ENCODE data around the gene PDIA6. TPM values are rescaled to one million over a fixed set of nuclear protein-coding genes. Genes with fewer than 3 reads are reported as not detected.

PDIA6 gene
- total RNA-seq, 2 experiments from 2014 or later = 127 to 136 TPM

DNA sequence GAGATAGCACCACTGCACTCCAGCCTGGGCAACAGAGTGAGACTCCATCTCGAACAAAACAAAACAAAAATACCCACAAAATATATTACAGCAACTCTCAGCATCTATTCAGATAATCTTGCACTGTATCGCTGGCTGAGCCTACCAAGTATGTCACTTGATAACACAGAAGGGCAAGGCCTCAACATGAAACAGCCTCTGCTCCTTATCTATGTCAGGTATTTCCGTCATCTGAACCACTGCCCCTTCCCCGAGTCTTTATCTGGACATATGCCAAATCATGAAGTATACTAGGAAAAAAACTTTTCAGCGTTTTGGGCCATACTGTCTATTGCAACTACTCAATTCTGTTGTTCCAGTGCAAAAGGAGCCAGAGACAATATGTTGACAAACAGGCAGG, 17.7 kb downstream of the PDIA6 start:
- Mint-ChIP-seq H3K36me3 (ENCODE audit: low read depth) (peaks cover 72% of the 10 kb centered on the region), H3K27me3 (no peaks in the 10 kb centered on the region), H3K4me1 (peaks cover 30% of the 10 kb centered on the region), H3K9me3 (no peaks in the 10 kb centered on the region), H3K4me3 (no peak overlapping the region), H3K27ac (no peak overlapping the region)
- DNase-seq = no peak
- ChIA-PET CTCF (no interaction called here), POLR2A (no interaction called here)

DNA sequence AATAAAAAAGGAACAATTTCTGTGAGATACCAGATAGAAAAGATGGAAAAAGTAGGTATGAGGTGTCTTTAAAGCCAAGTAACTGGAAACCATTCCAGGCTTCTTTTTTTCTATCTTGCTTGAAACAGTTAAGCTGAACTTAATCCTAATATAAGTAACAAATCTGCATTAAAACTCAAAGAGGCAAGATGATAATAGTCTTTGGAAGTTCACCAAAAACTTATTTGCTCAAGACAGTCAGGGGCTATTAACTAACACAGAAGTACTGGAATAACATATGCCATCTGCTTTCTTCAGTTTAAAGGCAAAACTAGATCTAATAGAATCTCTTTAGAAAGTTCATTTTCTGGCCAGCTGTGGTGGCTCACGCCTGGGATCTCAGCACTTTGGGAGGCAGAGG, 18.8 kb downstream of the PDIA6 start:
- Mint-ChIP-seq H3K9me3 (no peaks in the 10 kb centered on the region), H3K4me1 (peaks cover 30% of the 10 kb centered on the region), H3K4me3 (no peak overlapping the region), H3K27ac (no peak overlapping the region), H3K36me3 (ENCODE audit: low read depth) (peaks cover 72% of the 10 kb centered on the region), H3K27me3 (no peaks in the 10 kb centered on the region)
- POLR2A ChIA-PET = no interaction called here
- CTCF ChIA-PET = no interaction called here
- DNase-seq = no peak

DNA sequence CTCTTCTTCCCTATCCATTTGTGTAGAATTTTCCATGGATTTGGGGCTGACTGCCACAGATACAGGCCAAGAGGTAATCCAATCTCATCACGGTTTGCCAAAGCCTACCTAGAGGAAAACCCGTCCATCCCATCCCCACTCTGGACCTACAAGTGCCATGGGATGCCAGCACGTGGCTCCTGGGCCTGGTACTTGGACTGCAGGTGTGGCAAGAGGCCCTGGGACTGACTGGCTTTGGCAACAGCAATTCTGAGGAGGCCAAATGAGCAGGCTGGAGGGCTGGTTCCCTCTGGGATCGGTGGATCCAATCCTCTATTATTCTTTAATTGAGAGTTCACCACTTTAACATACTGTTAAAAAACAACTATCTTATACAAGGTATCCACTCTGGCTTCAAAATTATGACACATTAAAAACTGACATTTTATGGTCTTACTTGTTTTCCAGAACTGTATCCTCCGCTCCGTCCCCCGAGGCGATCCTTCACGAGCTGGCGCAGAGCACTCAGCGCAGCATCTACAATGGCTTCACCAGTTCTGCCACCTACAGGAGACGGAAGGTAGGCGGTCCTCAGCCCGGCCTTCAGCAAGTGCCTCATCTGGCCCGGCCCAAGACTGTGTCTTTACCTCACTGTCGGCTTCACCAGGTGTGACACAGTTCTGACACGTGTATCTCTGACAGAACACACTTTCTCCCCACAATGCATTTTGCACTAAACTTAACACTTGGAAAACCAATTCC, 19.8 kb downstream of the PDIA6 start:
- CTCF ChIA-PET = interaction anchor here (1.6 to 1.9 kb wide), 2 partner anchors 11 to 19 kb away, joined by 4 to 6 read pairs; no protein-coding TSS in a partner anchor

DNA sequence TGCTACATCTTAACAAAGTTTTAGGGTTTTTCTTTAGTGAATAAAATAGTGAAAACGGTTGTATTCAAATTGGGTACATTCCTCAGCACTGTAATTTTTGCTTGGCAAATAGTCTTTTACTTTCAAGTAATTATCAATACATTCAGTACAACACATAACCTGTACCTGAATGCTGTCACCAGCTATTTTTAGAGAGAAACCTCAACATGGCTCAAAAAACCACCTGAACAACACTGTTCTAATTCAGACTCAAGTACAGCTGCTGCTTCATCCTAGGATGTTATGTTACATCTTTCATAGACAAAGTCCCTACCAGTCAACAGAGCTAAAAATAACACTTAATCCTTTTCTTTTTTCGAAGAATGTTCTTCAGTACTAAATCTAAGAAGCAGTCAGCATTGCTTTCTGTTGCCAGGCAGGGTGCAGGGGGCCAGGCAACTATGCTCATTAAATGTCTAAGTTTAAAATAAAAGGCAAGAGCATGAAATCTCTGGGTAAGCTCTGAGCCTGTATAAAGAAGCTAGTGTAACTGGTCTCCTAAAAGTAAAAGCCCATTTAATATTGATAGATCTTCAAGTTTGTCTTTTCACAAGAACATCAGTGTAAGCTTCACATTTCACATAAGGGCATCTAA, 20.5 kb downstream of the PDIA6 start:
- ChIA-PET POLR2A (no interaction called here), CTCF (interaction anchor here (1.4 to 1.9 kb wide), 3 partner anchors 8 to 20 kb away, joined by 4 to 11 read pairs (median 6); no protein-coding TSS in a partner anchor)
- DNase-seq = no peak
- Mint-ChIP-seq H3K27me3 (no peaks in the 10 kb centered on the region), H3K9me3 (no peaks in the 10 kb centered on the region), H3K4me3 (no peak overlapping the region), H3K27ac (peak overlapping the region; percentile 74), H3K36me3 (ENCODE audit: low read depth) (peaks cover 80% of the 10 kb centered on the region), H3K4me1 (peaks cover 30% of the 10 kb centered on the region)

More for the DNA sequence above, 19.8 kb downstream of the PDIA6 start:
- peaks cover 79% of the 10 kb centered on the region for H3K36me3 Mint-ChIP-seq (ENCODE audit: low read depth)
- H3K9me3 Mint-ChIP-seq = no peaks in the 10 kb centered on the region
- POLR2A ChIA-PET = no interaction called here
- no peak overlapping the region for H3K4me3 Mint-ChIP-seq
- peak overlapping the region; percentile 20 for H3K27ac Mint-ChIP-seq
- H3K4me1 Mint-ChIP-seq = peaks cover 30% of the 10 kb centered on the region
- H3K27me3 Mint-ChIP-seq = no peaks in the 10 kb centered on the region
- no peak for DNase-seq

DNA sequence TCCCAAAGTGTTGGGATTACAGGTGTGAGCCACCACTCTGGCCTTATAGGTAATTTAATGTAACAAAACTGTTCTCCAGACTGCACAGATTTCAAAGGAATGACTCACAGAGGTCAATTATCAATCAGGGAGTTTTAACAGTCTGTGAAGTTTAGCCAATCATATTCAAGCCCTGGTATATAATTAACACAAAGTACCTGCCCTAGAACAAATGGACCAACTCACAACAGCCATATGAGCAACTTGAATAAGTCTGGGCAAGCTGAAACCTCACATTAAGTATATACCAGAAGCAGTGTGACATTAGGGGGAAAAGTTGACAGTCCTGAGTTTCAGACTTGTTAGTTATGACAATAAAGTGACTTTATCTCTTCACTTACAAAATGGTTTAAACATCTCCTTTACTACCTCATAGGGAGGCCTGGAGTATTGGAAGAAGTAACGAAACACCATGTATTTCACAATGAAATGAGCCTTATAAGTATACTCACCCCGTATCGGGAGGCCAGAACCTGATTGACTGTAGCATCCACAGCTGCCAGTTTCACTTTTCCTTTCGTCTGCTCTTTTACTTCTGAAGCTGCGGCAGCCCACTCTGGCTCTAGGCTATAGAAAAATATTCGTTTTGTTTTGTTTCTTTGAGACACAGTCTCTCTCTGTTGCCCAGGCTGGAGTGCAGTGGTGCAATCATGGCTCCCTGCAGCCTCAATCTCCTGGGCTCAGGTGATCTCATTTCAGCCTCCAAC, 22.2 kb downstream of the PDIA6 start:
- ChIA-PET POLR2A (no interaction called here), CTCF (interaction anchor here (0.6 to 1.4 kb wide), 3 partner anchors 10 to 955 kb away, joined by 3 to 11 read pairs (median 4); no protein-coding TSS in a partner anchor)
- Mint-ChIP-seq H3K27me3 (no peaks in the 10 kb centered on the region), H3K4me1 (peaks cover 30% of the 10 kb centered on the region), H3K4me3 (peak overlapping the region; percentile 41), H3K27ac (peak overlapping the region; percentile 74), H3K9me3 (no peaks in the 10 kb centered on the region), H3K36me3 (ENCODE audit: low read depth) (peaks cover 78% of the 10 kb centered on the region)
- DNase-seq = peak; percentile 42

DNA sequence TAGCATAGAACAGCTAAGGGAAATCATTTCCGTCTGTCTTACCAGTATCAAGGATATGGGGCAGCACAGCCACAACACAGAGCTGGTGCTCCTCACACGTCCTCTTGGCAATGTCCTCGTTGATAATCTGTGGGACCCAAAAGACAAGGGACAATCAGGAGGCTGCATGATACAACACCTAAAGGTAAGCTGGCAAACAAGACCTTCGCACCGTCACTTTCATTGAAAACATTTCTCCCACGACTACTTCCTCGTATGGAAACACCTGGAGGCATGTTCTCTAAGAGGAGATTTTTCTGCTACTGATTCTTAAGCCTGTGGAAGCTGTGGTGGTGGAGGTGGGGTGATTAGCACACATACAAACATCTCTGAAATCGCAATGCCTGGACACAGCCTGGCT, 23.7 kb downstream of the PDIA6 start:
- Mint-ChIP-seq H3K4me1 (peaks cover 30% of the 10 kb centered on the region), H3K9me3 (no peaks in the 10 kb centered on the region), H3K27ac (peak overlapping the region; percentile 62), H3K36me3 (ENCODE audit: low read depth) (peaks cover 80% of the 10 kb centered on the region), H3K4me3 (no peak overlapping the region), H3K27me3 (no peaks in the 10 kb centered on the region)
- ChIA-PET POLR2A (no interaction called here), CTCF (interaction anchor here (0.9 kb wide), 1 partner anchor 35 kb away, joined by 3 read pairs; no protein-coding TSS in a partner anchor)
- DNase-seq = no peak

DNA sequence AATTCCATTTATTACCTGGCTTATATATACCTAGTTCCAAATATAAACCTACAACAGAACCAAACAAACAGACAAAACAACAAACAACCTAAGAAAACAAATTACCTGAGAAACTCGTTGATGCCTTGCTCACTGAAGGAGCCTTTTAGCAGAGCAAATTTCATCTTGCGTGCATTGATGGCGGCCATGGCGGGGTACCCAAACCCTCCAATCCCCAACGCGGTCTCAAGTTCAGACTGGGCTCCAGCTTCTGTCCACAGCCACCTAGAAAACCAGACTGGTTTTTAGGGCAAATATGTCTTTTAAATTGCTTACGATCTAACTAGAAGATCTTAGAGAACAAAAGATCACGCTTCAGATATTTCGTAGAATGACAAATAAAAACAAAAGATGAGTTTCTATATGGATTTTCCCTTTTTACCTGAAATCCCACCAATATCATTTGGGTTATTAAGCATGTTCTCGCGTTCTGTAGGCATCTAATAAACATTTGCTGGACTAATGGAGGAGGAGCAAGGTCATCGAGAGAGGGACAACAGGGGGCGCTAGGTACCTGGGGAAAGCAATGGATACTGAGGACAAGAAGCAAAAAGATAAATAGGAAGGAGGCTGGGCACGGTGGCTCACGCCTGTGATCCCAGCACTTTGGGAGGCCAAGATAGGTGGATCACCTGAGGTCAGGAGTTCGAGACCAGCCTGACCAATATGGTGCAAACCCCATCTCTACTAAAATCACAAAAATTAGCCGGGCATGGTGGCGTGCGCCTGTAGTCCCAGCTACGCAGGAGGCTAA, 25.2 kb downstream of the PDIA6 start:
- H3K36me3 Mint-ChIP-seq (ENCODE audit: low read depth) = peaks cover 78% of the 10 kb centered on the region
- peak; percentile 24 for DNase-seq
- no peak overlapping the region for H3K4me3 Mint-ChIP-seq
- H3K27me3 Mint-ChIP-seq = no peaks in the 10 kb centered on the region
- H3K4me1 Mint-ChIP-seq = peaks cover 24% of the 10 kb centered on the region
- no peak overlapping the region for H3K27ac Mint-ChIP-seq
- ChIA-PET POLR2A (no interaction called here), CTCF (interaction anchor here (1.4 kb wide), 1 partner anchor 10 kb away, joined by 5 read pairs; no protein-coding TSS in a partner anchor)
- no peaks in the 10 kb centered on the region for H3K9me3 Mint-ChIP-seq

DNA sequence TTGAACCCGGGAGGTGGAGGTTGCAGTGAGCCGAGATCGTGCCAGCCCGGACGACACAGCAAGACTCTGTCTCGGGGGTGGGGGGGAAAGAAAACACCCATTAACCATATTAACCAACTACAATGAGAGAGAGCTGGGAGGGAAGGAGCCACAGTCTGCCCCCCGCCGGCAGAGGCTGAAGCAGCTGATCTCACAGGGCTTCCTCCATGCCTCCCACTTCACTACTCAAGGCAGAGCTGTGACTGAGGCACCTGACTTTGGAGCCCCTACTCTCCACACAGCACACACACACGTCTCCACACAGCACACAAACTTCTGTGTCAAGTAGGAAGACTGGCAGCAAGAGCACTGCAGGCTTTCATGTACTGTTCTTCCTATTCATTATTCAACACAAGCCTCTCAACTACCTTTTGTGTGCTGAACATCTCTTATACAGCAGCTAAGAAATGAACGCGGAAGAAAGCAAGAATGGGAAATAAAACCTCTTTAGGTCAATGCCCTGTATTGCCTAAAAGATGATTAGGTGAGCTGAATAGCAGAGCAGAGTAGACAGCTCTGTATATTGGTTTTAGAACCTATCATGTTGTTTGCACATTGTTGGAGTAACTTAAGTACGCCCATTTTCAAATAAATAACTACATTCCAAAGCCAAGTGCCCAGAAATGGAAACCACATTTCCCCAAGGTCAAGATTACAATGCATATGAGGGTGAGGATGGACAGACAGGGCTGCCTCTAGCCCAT, 26.2 kb downstream of the PDIA6 start:
- ChIA-PET POLR2A (no interaction called here), CTCF (interaction anchor here (0.6 to 1.4 kb wide), 3 partner anchors 9 to 1433 kb away, joined by 3 to 5 read pairs (median 5); no protein-coding TSS in a partner anchor)
- Mint-ChIP-seq H3K27ac (no peak overlapping the region), H3K36me3 (ENCODE audit: low read depth) (peaks cover 70% of the 10 kb centered on the region), H3K27me3 (no peaks in the 10 kb centered on the region), H3K4me1 (peaks cover 14% of the 10 kb centered on the region), H3K4me3 (no peak overlapping the region), H3K9me3 (no peaks in the 10 kb centered on the region)
- no peak for DNase-seq

DNA sequence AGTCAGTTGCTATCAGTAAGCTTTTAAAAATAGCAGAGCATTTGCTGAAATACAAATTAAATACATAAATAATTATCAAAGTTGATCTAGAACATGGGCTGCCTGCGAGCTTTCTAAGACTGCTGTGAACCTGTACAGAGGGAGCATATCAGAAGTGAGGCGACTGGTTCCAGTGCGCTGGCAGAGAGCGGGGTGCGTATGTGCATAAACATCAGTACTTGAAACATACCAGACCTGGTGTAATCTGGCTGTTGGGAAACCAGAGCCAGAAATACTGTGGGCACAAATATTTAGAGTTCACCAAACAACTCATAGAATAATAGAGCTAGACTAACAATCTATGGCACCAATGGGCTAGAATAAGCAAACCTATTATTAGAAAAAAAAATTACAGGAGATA, 27.3 kb downstream of the PDIA6 start:
- no peak for DNase-seq
- no peaks in the 10 kb centered on the region for H3K27me3 Mint-ChIP-seq
- no peak overlapping the region for H3K4me3 Mint-ChIP-seq
- H3K27ac Mint-ChIP-seq = no peak overlapping the region
- no peaks in the 10 kb centered on the region for H3K9me3 Mint-ChIP-seq
- peaks cover 61% of the 10 kb centered on the region for H3K36me3 Mint-ChIP-seq (ENCODE audit: low read depth)
- ChIA-PET CTCF (interaction anchor here (1.4 kb wide), 1 partner anchor 16 kb away, joined by 5 read pairs; no protein-coding TSS in a partner anchor), POLR2A (no interaction called here)
- peaks cover 3% of the 10 kb centered on the region for H3K4me1 Mint-ChIP-seq

DNA sequence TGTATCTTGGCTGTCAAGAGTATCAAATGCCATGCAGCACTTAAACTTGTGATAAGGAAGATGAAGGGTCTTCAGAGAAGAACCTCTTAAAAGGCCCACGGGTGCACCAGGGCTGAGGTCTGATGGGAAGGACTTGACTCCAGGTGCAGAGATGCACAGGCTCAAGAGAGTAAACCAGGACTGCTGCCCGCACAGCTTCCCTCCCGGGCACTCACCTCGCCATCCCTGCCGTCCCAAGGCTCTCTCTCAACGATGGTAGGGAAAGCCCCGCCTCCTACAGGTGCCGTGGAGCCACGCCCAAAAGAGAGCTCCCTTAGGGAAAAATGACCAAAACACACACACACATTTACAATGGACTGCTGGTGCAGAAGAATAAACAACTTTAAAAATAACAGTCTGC, 27.9 kb downstream of the PDIA6 start:
- Mint-ChIP-seq H3K27ac (no peak overlapping the region), H3K9me3 (no peaks in the 10 kb centered on the region), H3K27me3 (no peaks in the 10 kb centered on the region), H3K4me3 (no peak overlapping the region), H3K36me3 (ENCODE audit: low read depth) (peaks cover 64% of the 10 kb centered on the region), H3K4me1 (no peaks in the 10 kb centered on the region)
- no peak for DNase-seq
- ChIA-PET POLR2A (no interaction called here), CTCF (interaction anchor here (0.9 to 1.4 kb wide), 2 partner anchors 17 to 348 kb away, joined by 4 to 5 read pairs; a partner anchor contains a TSS)

DNA sequence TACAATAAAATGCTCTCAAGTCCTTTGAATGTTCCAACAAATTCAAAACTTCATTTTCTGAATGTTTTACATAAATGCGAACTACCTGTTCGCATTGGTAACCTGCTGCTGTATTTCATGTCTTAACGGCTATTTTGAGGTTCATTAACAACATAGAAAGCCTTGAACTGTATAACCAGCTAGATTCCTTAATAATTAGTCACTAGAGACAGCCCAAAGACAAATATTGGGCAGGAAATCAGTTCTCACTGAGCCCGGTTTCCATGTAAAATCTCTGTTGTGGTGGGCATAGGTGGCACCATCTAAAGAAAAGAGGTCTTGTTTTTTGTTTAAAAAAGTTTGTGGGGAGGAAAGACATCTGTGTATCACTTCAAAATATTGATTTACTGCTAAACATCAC, 29.2 kb downstream of the PDIA6 start:
- Mint-ChIP-seq H3K9me3 (no peaks in the 10 kb centered on the region), H3K4me3 (no peak overlapping the region), H3K36me3 (ENCODE audit: low read depth) (peaks cover 54% of the 10 kb centered on the region), H3K4me1 (no peaks in the 10 kb centered on the region), H3K27ac (no peak overlapping the region), H3K27me3 (no peaks in the 10 kb centered on the region)
- no peak for DNase-seq
- CTCF ChIA-PET = no interaction called here
- POLR2A ChIA-PET = no interaction called here

DNA sequence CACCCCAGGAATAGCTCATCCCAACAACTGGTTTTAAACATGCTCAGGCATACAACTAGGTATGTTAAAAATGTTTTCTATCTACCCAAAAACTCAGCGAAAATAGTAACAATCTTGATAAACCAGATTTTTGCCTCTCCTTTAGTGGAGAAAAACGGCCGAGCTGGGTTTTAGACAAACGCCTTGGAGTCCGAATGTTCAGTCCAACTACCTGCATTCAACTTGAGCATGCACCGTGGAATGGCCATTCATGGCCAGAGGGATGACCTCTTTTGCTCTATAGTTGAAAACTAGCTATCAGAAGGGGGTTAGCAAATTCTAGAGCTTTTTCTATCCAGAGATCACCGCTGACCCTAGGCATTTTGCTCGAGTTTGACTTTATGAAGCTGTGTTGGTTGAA, 30.8 kb downstream of the PDIA6 start:
- Mint-ChIP-seq H3K9me3 (no peaks in the 10 kb centered on the region), H3K27me3 (no peaks in the 10 kb centered on the region), H3K36me3 (ENCODE audit: low read depth) (peaks cover 38% of the 10 kb centered on the region), H3K4me1 (no peaks in the 10 kb centered on the region), H3K4me3 (no peak overlapping the region), H3K27ac (no peak overlapping the region)
- ChIA-PET CTCF (interaction anchor here (0.6 to 1.7 kb wide), 4 partner anchors 10 to 166 kb away, joined by 3 to 6 read pairs (median 4); no protein-coding TSS in a partner anchor), POLR2A (no interaction called here)
- no peak for DNase-seq
